GM21515 (cell line): Measurements from ENCODE around the gene RPL18A.

ENCODE experiments used
- ATAC-seq: cut with Tn5 transposase; IDR thresholded peaks from one replicate; pipeline ENCODE4 v1.9.1; 2021; ENCODE audit not compliant: unreplicated experiment

The RPL18A gene

GRCh38 chr19:17908244-17908643, 48.5 kb downstream of the RPL18A start:
- no peak for ATAC-seq

- ATAC-seq, result no peak
Measured at GRCh38 chr19:17909003-17909732, 49.5 kb downstream of the RPL18A start.

DNA sequence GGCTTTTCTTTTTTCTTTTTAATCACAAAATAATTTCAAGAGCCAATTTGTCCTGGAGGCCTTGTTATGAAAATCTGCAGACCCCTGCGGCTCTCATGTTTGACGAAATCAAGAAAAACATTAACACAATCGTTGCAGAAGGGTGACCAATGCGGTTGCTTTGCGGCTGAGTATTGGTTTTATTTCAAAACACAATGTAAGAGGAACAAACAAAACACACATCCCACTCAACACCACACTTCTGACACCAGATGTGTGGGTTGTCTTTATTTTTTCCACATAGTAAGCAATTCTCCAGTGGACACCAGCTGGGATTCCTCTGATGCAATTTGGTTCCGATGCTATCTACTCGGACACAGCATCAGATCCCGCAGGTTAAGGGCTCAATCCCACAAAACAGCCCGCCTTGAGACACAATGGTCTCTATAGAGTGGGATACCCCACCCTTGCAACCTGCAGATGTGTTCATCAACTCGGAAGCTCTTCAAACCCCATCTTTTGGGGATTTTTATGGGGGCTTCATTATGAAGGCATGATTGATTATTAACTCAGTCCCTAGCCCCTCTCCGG, 51.2 kb downstream of the RPL18A start:
- no peak for ATAC-seq
